Measurements from ENCODE around the gene CTIF.

CTIF gene

GRCh38 chr18:48600456-48601090 lies 61.7 kb downstream of the CTIF start:
- no peak for DNase-seq (ENCODE audit: low read depth, low spot score)

- DNase-seq (ENCODE audit: low read depth, low spot score) = no peak
Measured at GRCh38 chr18:48601343-48601742, 62.5 kb downstream of the CTIF start.

- DNase-seq (ENCODE audit: low read depth, low spot score) = no peak
Measured at GRCh38 chr18:48602759-48603390, 64.0 kb downstream of the CTIF start.

- no peak for DNase-seq (ENCODE audit: low read depth, low spot score)
Measured at GRCh38 chr18:48605408-48605845, 66.6 kb downstream of the CTIF start.

GRCh38 chr18:48607056-48607984 lies 68.5 kb downstream of the CTIF start:
- peak; percentile 62 for DNase-seq (ENCODE audit: low read depth, low spot score)

- no peak for DNase-seq (ENCODE audit: low read depth, low spot score)
Measured at GRCh38 chr18:48608581-48608980, 69.8 kb downstream of the CTIF start.

GRCh38 chr18:48609114-48609513 lies 70.3 kb downstream of the CTIF start:
- no peak for DNase-seq (ENCODE audit: low read depth, low spot score)

- no peak for DNase-seq (ENCODE audit: low read depth, low spot score)
Measured at GRCh38 chr18:48609820-48610815, 71.3 kb downstream of the CTIF start.

GRCh38 chr18:48611203-48611602 lies 72.4 kb downstream of the CTIF start:
- no peak for DNase-seq (ENCODE audit: low read depth, low spot score)

GRCh38 chr18:48611785-48612480 lies 73.1 kb downstream of the CTIF start:
- DNase-seq (ENCODE audit: low read depth, low spot score) = no peak

- no peak for DNase-seq (ENCODE audit: low read depth, low spot score)
Measured at GRCh38 chr18:48612511-48612910, 73.7 kb downstream of the CTIF start.

GRCh38 chr18:48612917-48613316 lies 74.1 kb downstream of the CTIF start:
- DNase-seq (ENCODE audit: low read depth, low spot score) = no peak

- no peak for DNase-seq (ENCODE audit: low read depth, low spot score)
Measured at GRCh38 chr18:48613589-48614404, 75.0 kb downstream of the CTIF start.

- no peak for DNase-seq (ENCODE audit: low read depth, low spot score)
Measured at GRCh38 chr18:48615566-48616401, 77.0 kb downstream of the CTIF start.

- no peak for DNase-seq (ENCODE audit: low read depth, low spot score)
Measured at GRCh38 chr18:48616484-48617255, 77.8 kb downstream of the CTIF start.

GRCh38 chr18:48617844-48618497 lies 79.1 kb downstream of the CTIF start:
- no peak for DNase-seq (ENCODE audit: low read depth, low spot score)

GRCh38 chr18:48619016-48619415 lies 80.2 kb downstream of the CTIF start:
- no peak for DNase-seq (ENCODE audit: low read depth, low spot score)

All from smooth muscle cell of the brain vasculature (primary cell).